HCT116 (cell line): ENCODE data around the gene MED27. TPM values are rescaled to one million over a fixed set of nuclear protein-coding genes. Genes with fewer than 3 reads are reported as not detected.

Source experiments
- ATAC-seq: fragments of 200-7000 bp; cut with Tn5 transposase; 2 replicates; pipeline ENCODE4 v1.9.1; 2020; ENCODE audit warnings: mild to moderate bottlenecking, moderate library complexity
- BruUV-seq: library from RNA; stranded (reverse); fragments of 400-500 nt; replicated peaks from 2 replicates; lab custom pipeline; 2021; lab: Mats Ljungman, UMichigan
- CTCF ChIA-PET: fragments of 300-600 bp; sonication (Branson Sonifier 250); formaldehyde crosslinking; loops from one replicate; lab custom pipeline; 2021; ENCODE audit warnings: antibody characterized with exemption; lab: Charles Lee
- POLR2A ChIA-PET: fragments of 300-600, 350-600 bp; sonication (Branson Sonifier 250); formaldehyde crosslinking; loops from one replicate; lab custom pipeline; 2021; ENCODE audit warnings: antibody characterized with exemption; lab: Charles Lee
- RAD21 ChIA-PET, 2 experiments: fragments of 300-600 bp; sonication (Branson Sonifier 250); formaldehyde crosslinking; loops; one replicate each; lab custom pipeline; 2023; ENCODE audit warnings: low total read pairs in 2 of 2; ENCODE audit not compliant: uncharacterized antibody in 2 of 2, unreplicated experiment in 2 of 2, low non-redundant PET in 1 of 2; lab: Charles Lee
- DNase-seq: peaks from one replicate; pipeline ENCODE4 v3.0.0-alpha.2; 2010; ENCODE audit warnings: low read depth, low spot score
- H2AFZ ChIP-seq: fragments of 200-600 bp; shearing (Covaris generic), sonication (generic); 2 replicates; pipeline ENCODE4 v1.6.1; 2017; ENCODE audit warnings: low read depth, mixed run types, mixed read lengths, antibody characterized with exemption, low read length; ENCODE audit not compliant: poor library complexity, severe bottlenecking
- H3K27ac ChIP-seq: 2 replicates; pipeline ENCODE4 v1.5.1; 2012; ENCODE audit warnings: low read depth, low read length
- H3K27me3 ChIP-seq: fragments of 200-600 bp; sonication (generic); 2 replicates; pipeline ENCODE4 v1.6.1; 2016; ENCODE audit warnings: mixed run types, low read length, mixed read lengths; ENCODE audit not compliant: insufficient read depth
- H3K36me3 ChIP-seq, 2 experiments: fragments of 200-500 bp in 1 of 2; fragments of 200-600 bp in 1 of 2; sonication (Bioruptor generic) in 1 of 2; sonication (generic) in 1 of 2; 2 replicates each; pipeline versions ENCODE4 v1.5.1 to v1.6.1; 2014 to 2016; ENCODE audit warnings: low read length in 2 of 2, inconsistent platforms in 1 of 2, mixed read lengths in 1 of 2, mixed run types in 1 of 2; ENCODE audit not compliant: insufficient read depth in 2 of 2, control insufficient read depth in 1 of 2
- H3K4me1 ChIP-seq, 2 experiments: fragments of 200-600 bp in 1 of 2; sonication (generic) in 1 of 2; 2 replicates each; pipeline versions ENCODE4 v1.5.1 to v1.6.1; 2012 to 2017; ENCODE audit warnings: low read length in 2 of 2, inconsistent platforms in 1 of 2, mild to moderate bottlenecking in 1 of 2, mixed read lengths in 1 of 2, mixed run types in 1 of 2, moderate library complexity in 1 of 2; ENCODE audit not compliant: insufficient read depth in 2 of 2, control insufficient read depth in 1 of 2
- H3K4me2 ChIP-seq: fragments of 200-600 bp; sonication (generic); 2 replicates; pipeline ENCODE4 v1.6.1; 2017; ENCODE audit warnings: mixed run types, low read length, mixed read lengths
- H3K4me3 ChIP-seq, 2 experiments: fragments of 200-600 bp in 1 of 2; sonication (generic) in 1 of 2; replicated peaks in 1 of 2; 2 replicates each; pipeline ENCODE4 v1.5.1; 2011 to 2016; ENCODE audit warnings: low read length in 2 of 2, control low read depth in 1 of 2, low read depth in 1 of 2, mild to moderate bottlenecking in 1 of 2, mixed read lengths in 1 of 2, mixed run types in 1 of 2
- H3K79me2 ChIP-seq: fragments of 200-600 bp; sonication (generic); 2 replicates; pipeline ENCODE4 v1.6.1; 2017; ENCODE audit warnings: mild to moderate bottlenecking, mixed run types, low read length, moderate library complexity, mixed read lengths; ENCODE audit not compliant: insufficient read depth
- H3K9ac ChIP-seq: fragments of 200-600 bp; sonication (generic); 2 replicates; pipeline ENCODE4 v1.6.1; 2016; ENCODE audit warnings: low read length, mixed read lengths
- H3K9me2 ChIP-seq: fragments of 200-600 bp; sonication (generic), shearing (Covaris generic); 2 replicates; pipeline ENCODE4 v1.6.1; 2017; ENCODE audit warnings: mixed run types, mild to moderate bottlenecking, moderate library complexity; ENCODE audit not compliant: insufficient read depth
- H3K9me3 ChIP-seq, 2 experiments: fragments of 200-500 bp in 1 of 2; fragments of 200-600 bp in 1 of 2; sonication (Bioruptor generic) in 1 of 2; sonication (generic) in 1 of 2; 2 replicates each; pipeline ENCODE4 v1.6.1; 2014 to 2017; ENCODE audit warnings: low read length in 2 of 2, mixed read lengths in 2 of 2, inconsistent platforms in 1 of 2, low read depth in 1 of 2, mild to moderate bottlenecking in 1 of 2, mixed run types in 1 of 2, moderate library complexity in 1 of 2; ENCODE audit not compliant: control insufficient read depth in 1 of 2, insufficient read depth in 1 of 2
- H4K20me1 ChIP-seq: fragments of 200-600 bp; sonication (generic), shearing (Covaris generic); 2 replicates; pipeline ENCODE4 v1.6.1; 2017; ENCODE audit warnings: mixed run types, mild to moderate bottlenecking, moderate library complexity; ENCODE audit not compliant: insufficient read depth
- CBX3 ChIP-seq: IDR thresholded peaks from 2 replicates; pipeline ENCODE4 v1.6.1; 2012; ENCODE audit warnings: low read depth
- CEBPB ChIP-seq: IDR thresholded peaks from 2 replicates; pipeline ENCODE4 v1.6.1; 2012; ENCODE audit warnings: low read depth
- ELF1 ChIP-seq: IDR thresholded peaks from 2 replicates; pipeline ENCODE4 v1.6.1; 2012; ENCODE audit warnings: low read depth, borderline replicate concordance
- EZH2 ChIP-seq: fragments of 200-600 bp; sonication (generic); IDR thresholded peaks from 2 replicates; pipeline ENCODE4 v1.6.1; 2017; ENCODE audit warnings: antibody characterized with exemption, mixed run types
- EZH2phosphoT487 ChIP-seq: fragments of 200-600 bp; IDR thresholded peaks from 2 replicates; pipeline ENCODE4 v1.6.1; 2018; ENCODE audit warnings: antibody characterized with exemption, borderline replicate concordance
- FOSL1 ChIP-seq: IDR thresholded peaks from 2 replicates; pipeline ENCODE4 v1.6.1; 2012; ENCODE audit warnings: low read depth
- JUND ChIP-seq: IDR thresholded peaks from 2 replicates; pipeline ENCODE4 v1.6.1; 2012
- POLR2A ChIP-seq: IDR thresholded peaks from 2 replicates; pipeline ENCODE4 v1.7.0; 2011; ENCODE audit warnings: borderline replicate concordance; ENCODE audit not compliant: insufficient read depth, insufficient read length; ENCODE audit errors: extremely low read depth
- POLR2AphosphoS5 ChIP-seq: IDR thresholded peaks from 2 replicates; pipeline ENCODE4 v1.6.1; 2011; ENCODE audit warnings: mild to moderate bottlenecking, low read depth, low read length, moderate library complexity
- SP1 ChIP-seq: IDR thresholded peaks from 2 replicates; pipeline ENCODE4 v1.6.1; 2012; ENCODE audit warnings: low read depth
- SRF ChIP-seq: IDR thresholded peaks from 2 replicates; pipeline ENCODE4 v1.6.1; 2012; ENCODE audit warnings: low read depth
- YY1 ChIP-seq: IDR thresholded peaks from 2 replicates; pipeline ENCODE4 v1.6.1; 2011; ENCODE audit warnings: low read length, low read depth, moderate library complexity, mild to moderate bottlenecking; ENCODE audit not compliant: insufficient replicate concordance; ENCODE audit errors: extremely low read depth
- intact Hi-C: fragments of 100-400 bp; cut with micrococcal nuclease; formaldehyde crosslinking; loops from 2 replicates; pipeline ENCODE4 v1.10.0; 2022
- total RNA-seq: library from RNA; stranded (reverse); gene quantifications from one replicate; pipeline ENCODE4 v1.2.1, GENCODE V29; 2021; ENCODE audit not compliant: unreplicated experiment
- TF ChIP-seq, protein P1 (sequence below), 3 experiments: fragments of 200-600 bp in 1 of 3; sonication (generic) in 1 of 3; IDR thresholded peaks in 2 of 3; conservative IDR thresholded peaks in 1 of 3; 2 replicates each; pipeline ENCODE4 v1.5.1; 2012 to 2017; ENCODE audit warnings: low read depth in 2 of 3, low read length in 2 of 3, antibody characterized with exemption in 1 of 3, borderline replicate concordance in 1 of 3, control low read depth in 1 of 3, mild to moderate bottlenecking in 1 of 3, mixed read lengths in 1 of 3, mixed run types in 1 of 3, moderate library complexity in 1 of 3; ENCODE audit not compliant: insufficient read depth in 1 of 3
- TF ChIP-seq, protein P2 (sequence below): IDR thresholded peaks from 2 replicates; pipeline ENCODE4 v1.6.1; 2012; ENCODE audit warnings: low read depth
- TF ChIP-seq, protein P3 (sequence below): IDR thresholded peaks from 2 replicates; pipeline ENCODE4 v1.6.1; 2011; ENCODE audit warnings: mild to moderate bottlenecking, low read length, moderate library complexity; ENCODE audit not compliant: insufficient replicate concordance; ENCODE audit errors: extremely low read depth

Gene MED27
- total RNA-seq, 1 experiment from 2014 or later: 26.9 TPM

DNA sequence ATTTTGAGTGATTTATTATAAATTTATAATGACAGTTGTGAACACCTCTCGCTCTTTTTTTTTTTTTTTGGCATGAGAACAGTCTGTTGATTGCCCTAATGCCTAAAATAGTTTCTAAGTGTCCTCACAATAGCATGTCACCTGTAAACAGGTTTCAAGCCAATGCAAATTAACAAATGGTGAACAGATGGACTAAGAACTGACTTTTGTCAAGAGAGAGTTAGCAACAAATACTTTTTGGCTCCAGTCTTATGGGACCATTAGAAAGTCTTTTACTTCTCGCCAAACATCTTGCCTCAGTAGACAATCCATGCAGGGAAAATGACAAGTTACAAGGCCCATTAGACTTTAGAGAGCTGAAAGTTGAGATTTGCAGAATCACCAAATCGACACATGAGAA is 67.8 kb downstream of the MED27 start:
- H3K27me3 ChIP-seq: no peaks in the 10 kb centered on the region
- TF ChIP-seq, protein P1, sequence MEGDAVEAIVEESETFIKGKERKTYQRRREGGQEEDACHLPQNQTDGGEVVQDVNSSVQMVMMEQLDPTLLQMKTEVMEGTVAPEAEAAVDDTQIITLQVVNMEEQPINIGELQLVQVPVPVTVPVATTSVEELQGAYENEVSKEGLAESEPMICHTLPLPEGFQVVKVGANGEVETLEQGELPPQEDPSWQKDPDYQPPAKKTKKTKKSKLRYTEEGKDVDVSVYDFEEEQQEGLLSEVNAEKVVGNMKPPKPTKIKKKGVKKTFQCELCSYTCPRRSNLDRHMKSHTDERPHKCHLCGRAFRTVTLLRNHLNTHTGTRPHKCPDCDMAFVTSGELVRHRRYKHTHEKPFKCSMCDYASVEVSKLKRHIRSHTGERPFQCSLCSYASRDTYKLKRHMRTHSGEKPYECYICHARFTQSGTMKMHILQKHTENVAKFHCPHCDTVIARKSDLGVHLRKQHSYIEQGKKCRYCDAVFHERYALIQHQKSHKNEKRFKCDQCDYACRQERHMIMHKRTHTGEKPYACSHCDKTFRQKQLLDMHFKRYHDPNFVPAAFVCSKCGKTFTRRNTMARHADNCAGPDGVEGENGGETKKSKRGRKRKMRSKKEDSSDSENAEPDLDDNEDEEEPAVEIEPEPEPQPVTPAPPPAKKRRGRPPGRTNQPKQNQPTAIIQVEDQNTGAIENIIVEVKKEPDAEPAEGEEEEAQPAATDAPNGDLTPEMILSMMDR (IDR thresholded peaks at IDR 0.05 in 2 of 3, conservative IDR thresholded peaks at IDR 0.05 in 1 of 3; ENCODE audit: borderline replicate concordance in 1 of 3, insufficient read depth in 1 of 3, low read depth in 2 of 3, low read length in 2 of 3): no peak
- no peak for TF ChIP-seq CBX3
- TF ChIP-seq POLR2A: no peak
- TF ChIP-seq, protein P2, sequence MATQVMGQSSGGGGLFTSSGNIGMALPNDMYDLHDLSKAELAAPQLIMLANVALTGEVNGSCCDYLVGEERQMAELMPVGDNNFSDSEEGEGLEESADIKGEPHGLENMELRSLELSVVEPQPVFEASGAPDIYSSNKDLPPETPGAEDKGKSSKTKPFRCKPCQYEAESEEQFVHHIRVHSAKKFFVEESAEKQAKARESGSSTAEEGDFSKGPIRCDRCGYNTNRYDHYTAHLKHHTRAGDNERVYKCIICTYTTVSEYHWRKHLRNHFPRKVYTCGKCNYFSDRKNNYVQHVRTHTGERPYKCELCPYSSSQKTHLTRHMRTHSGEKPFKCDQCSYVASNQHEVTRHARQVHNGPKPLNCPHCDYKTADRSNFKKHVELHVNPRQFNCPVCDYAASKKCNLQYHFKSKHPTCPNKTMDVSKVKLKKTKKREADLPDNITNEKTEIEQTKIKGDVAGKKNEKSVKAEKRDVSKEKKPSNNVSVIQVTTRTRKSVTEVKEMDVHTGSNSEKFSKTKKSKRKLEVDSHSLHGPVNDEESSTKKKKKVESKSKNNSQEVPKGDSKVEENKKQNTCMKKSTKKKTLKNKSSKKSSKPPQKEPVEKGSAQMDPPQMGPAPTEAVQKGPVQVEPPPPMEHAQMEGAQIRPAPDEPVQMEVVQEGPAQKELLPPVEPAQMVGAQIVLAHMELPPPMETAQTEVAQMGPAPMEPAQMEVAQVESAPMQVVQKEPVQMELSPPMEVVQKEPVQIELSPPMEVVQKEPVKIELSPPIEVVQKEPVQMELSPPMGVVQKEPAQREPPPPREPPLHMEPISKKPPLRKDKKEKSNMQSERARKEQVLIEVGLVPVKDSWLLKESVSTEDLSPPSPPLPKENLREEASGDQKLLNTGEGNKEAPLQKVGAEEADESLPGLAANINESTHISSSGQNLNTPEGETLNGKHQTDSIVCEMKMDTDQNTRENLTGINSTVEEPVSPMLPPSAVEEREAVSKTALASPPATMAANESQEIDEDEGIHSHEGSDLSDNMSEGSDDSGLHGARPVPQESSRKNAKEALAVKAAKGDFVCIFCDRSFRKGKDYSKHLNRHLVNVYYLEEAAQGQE: no peak
- TF ChIP-seq SRF: no peak
- TF ChIP-seq FOSL1: no peak
- no peak for TF ChIP-seq EZH2
- no peak for TF ChIP-seq SP1
- TF ChIP-seq ELF1: no peak
- TF ChIP-seq JUND: no peak
- TF ChIP-seq, protein P3, sequence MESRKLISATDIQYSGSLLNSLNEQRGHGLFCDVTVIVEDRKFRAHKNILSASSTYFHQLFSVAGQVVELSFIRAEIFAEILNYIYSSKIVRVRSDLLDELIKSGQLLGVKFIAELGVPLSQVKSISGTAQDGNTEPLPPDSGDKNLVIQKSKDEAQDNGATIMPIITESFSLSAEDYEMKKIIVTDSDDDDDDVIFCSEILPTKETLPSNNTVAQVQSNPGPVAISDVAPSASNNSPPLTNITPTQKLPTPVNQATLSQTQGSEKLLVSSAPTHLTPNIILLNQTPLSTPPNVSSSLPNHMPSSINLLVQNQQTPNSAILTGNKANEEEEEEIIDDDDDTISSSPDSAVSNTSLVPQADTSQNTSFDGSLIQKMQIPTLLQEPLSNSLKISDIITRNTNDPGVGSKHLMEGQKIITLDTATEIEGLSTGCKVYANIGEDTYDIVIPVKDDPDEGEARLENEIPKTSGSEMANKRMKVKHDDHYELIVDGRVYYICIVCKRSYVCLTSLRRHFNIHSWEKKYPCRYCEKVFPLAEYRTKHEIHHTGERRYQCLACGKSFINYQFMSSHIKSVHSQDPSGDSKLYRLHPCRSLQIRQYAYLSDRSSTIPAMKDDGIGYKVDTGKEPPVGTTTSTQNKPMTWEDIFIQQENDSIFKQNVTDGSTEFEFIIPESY: no peak
- no peak for TF ChIP-seq YY1
- TF ChIP-seq CEBPB: no peak
- no peak for TF ChIP-seq EZH2phosphoT487
- TF ChIP-seq POLR2AphosphoS5: no peak
- TF ChIP-seq, all 23 proteins: peak for 0
- ChIA-PET POLR2A (no interaction called here), RAD21 (no interaction called here), CTCF (no interaction called here)
- no peak for DNase-seq
- H3K9me2 ChIP-seq: no peaks in the 10 kb centered on the region
- ATAC-seq: no peak
- no peak overlapping the region for H3K27ac ChIP-seq
- H3K4me1 ChIP-seq: peaks cover 18% of the 10 kb centered on the region in 2 experiments
- no peak overlapping the region for H3K9ac ChIP-seq
- intact Hi-C loops: no loop called here
- BruUV-seq: no TSS peak
- H2AFZ ChIP-seq: no peak overlapping the region
- H3K4me3 ChIP-seq: no peak overlapping the region
- H3K9me3 ChIP-seq: no peaks in the 10 kb centered on the region
- no peaks in the 10 kb centered on the region for H3K36me3 ChIP-seq
- H3K4me2 ChIP-seq: no peak overlapping the region
- no peaks in the 10 kb centered on the region; the same call in 1 of the 2 replicates for H4K20me1 ChIP-seq
- H3K79me2 ChIP-seq: peaks cover 8% of the 10 kb centered on the region; the same call in 1 of the 2 replicates
